ENCODE measurements around the gene BAZ2B.
"Not testable (repeated sequence)": the region's sequence is repeated elsewhere in the genome, so short reads cannot be mapped to it uniquely, and the experiment has no call there.

The BAZ2B gene

DNA sequence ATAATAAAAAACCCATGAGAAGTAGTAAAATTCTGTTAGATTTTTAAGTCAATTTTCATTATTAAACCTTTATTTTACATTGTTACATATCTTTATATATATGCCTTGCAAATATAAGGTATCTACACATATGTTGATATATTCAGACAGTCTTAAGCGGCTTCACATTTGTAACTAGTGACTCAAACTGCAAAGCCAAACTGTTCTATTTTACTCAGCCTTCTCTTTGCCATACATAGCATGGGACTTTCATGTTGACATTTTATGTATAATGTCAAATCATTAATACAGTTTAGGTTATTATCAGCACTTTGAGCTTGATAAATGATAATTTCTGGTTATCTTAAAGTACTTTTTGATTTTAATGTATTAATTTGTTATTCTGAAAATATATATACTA, 204.9 kb downstream of the BAZ2B start:
- no peak for DNase-seq (ENCODE audit: low spot score)

DNA sequence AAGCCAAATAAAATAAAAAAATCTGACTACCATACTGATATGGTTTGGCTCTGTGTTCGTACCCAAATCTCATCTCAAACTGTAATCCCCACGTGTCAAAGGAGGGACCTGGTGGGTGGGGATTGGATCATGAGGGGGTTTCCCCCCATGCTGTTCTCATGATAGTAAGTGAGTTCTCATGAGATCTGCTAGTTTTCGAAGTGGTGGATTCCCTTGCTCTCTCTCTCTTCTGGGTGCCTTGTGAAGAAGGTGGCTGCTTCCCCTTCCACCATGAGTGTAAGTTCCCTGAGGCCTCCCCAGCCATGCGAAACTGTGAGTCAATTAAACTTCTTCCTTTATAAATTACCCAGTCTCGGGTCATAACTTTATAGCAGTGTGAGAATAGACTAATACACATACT, 206.1 kb downstream of the BAZ2B start:
- DNase-seq (ENCODE audit: low spot score) = no peak

DNA sequence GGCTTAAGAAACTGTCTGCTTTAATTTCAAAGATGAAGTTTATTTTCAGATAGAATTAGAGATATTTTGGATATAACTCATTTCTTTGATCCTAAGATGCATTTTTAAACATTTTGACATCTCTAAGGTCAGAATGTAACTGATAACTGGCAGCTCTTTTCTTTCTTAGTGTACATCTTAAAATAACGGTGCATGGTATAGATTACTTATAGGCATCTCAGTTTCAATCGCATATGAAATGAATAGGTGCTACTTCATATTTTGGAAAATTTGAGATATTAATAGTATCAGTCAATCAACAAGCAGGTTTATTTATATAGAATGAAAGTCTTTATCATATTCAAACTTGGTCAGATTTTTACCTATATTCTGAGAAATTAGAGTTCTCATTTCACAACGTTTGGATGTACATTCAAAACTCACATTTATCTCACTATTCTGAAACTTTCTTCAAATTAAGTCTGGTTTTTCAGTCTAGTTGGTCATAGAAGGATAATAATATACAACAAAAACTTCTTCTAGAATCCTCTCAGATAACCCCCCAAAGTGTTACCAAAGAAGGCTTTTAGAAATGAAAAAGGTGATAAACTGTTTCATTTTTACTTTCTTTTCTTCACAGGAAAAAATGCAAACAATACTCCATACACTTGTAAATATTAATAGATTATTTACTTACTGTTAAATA, 207.1 kb downstream of the BAZ2B start:
- no peak for DNase-seq (ENCODE audit: low spot score)

DNA sequence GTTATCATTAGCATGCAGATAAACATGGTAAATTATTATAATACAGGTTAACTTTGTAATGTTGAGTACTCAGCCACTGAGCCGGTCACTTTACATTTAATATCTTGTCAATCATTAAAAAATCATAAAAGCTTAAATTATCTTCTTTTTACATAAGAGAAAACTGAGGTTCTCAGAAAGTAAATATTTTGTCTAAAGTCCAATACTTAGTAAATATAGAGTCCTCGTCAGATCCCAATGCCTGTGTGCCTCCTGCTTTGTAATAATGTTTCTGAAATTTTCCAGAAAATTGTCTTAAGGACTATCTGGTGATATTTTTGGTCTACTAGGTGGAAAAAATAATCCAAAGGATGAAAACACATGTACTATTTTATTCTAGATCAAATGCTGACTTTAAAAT, 213.6 kb downstream of the BAZ2B start:
- no peak for DNase-seq (ENCODE audit: low spot score)

DNA sequence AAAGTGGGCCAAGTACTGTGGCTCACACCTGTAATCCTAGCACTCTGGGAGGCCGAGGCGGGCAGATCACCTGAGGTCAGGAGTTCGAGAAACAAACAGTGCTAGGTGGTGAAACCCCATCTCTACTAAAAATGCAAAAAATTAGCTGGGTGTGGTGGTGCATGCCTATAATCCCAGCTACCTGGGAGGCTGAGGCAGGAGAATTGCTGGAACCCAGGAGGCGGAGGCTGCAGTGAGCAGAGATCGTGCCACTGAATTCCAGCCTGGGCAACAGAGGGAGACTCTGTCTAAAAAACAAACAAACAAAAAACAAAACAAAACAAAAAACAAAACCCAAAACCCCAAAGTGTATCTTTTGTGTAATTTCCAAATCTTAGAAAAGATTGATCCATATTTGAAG, 214.2 kb downstream of the BAZ2B start:
- not testable (repeated sequence) for DNase-seq (ENCODE audit: low spot score)

DNA sequence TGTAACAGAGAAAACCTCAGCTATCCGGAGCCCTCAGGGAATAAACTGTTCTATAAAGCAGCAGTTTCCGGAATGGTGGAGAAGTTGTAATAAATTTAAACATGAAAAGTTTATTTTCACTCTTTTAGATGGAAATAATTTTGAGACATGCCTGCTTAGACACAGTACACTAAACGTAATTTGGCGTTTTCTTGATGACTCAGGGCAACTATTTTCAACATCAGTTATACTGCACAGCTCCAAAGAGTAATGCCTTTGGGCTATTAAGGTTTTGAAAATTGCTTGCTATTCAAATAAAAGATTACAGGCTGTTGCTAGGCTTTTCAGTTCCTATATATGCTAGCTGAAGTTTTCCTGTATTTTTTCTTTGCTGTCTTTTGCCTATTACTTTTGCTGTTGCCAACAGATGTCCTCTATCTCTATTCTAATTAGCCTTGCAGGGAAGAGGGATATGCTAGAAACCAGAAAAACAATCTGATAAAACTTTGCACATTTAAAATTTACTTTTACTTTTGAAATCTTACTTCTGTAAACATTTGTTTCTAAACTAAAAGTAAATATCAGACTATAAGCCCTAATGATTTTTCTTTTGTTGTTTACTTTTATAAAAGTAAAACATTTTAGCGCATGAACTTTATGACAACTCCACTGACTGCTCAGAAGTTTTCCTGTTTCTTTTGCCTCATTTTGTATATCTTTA, 216.5 kb downstream of the BAZ2B start:
- DNase-seq (ENCODE audit: low spot score) = peak; percentile 6

DNA sequence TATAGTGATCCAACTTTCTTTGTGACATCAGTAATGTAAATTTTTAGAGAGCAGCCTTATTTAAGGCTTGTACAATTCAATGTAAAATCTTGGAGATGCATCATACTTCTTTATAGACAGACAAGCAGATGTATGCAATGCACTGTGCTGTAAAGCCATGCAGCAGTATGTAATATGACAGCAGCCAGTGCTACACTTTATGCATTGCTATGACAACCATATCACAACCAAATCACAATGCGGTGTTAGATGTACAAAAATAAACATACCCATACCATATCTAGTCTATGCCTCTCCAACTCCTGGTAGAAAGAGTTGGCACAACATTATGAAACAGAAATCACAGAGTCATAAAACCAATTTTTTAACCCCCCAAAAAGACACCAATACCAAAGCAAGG, 219.5 kb downstream of the BAZ2B start:
- no peak for DNase-seq (ENCODE audit: low spot score)

DNA sequence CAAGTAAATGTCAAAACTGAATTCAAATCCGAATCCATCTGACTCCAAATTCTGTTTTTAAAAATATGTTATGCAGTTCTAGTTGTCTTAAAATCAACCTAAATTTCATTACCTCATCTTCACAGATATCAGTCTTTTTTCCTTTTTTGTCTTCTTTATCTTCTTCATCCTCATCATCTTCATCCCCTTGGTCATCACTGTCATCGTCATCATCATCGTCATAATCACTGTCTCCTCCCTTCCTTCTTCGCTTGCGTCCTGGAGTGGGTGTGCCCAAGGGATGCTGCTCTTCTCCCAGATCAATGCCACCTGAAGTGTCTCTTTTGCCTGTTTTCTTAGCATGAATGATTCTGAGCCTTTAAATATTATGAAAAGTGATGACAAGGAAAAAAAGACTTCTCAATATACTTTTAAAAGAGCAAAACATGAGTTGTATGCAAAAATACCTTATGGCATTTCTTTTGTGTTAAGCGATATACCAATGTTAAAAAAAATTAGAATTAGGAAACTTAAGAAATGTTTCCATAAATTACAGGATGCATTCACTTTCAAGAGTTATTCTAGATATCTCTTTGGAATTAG, 233.8 kb downstream of the BAZ2B start:
- DNase-seq (ENCODE audit: low spot score) = no peak

DNA sequence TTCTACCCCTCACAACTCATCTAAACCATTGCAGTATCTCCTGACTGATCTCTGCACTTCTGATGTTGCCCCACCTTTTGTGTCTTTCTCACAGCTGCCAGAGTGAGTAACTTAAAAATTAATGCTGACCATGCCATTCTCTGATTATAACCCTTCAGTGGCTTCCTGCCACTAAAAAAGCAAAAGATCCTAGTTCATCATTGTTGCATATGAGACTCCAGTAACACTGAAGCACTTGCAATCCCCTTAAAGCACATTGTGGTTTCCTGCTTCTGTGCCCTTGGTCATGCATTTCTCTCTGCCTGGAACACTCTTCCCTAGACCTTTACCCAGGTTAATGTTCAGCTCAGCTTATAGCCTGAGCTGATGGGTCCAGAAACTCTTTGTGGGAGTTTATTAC, 234.8 kb downstream of the BAZ2B start:
- DNase-seq (ENCODE audit: low spot score) = no peak

DNA sequence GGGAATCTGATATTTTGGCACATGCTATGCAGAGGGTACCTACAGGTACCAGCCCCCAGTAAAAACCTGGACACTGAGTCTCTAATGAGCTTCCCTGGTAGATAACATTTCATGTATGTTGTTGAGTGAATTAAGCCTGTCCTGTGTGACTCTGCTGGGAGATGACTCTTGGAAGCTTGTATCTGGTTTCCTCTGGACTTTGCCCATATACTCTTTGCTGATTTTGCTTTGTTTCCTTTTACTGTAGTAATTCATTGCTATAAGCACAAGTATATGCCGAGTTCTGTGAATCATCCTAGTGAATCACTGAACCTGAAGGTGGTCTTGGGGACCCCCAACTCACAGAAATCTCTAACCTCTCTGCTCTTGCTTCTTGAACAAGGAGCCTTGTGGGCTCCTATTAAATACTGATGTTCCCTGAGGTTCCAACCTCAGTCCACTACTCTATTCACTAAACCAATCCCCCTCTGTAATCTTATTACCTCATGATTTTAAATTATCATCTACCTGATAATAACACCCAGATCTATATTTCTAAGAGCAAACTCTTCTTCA, 235.6 kb downstream of the BAZ2B start:
- DNase-seq (ENCODE audit: low spot score) = no peak

DNA sequence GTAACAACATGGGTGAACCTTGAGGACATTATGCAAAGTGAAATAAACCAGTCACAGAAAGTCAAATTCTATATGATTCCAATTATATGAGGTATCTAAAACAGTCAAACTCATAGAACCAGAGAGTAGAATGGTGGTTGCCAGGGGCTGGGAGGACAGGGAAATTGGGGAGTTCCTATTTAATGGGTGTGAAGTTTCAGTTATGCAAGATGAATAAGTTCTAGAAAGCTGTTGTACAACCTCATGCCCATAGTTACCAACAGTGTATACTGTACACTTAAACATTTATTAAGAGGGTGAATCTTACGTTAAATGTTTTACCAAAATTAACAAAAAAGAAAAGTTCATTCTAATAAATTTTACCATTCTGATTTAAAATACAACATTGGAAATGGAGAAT, 237.2 kb downstream of the BAZ2B start:
- no peak for DNase-seq (ENCODE audit: low spot score)

DNA sequence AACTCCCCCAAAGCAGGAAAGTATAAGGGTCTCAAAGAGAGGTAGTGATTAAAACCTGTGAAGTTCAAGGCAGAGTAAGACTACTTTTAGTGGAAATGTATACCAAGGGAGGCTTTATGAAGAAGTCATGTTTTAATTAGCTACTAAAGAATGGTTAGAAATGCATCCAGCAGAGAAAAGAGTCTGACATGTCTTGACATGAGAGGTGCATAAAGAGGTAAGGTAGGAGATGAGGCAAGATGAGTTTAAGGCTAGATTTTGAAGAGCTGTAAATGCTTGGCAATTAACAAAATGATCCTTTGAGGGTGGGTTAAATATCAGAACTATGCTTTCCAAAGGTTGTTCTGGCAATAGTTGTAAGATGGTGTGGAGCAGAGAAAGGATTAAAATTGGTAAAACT, 241.1 kb downstream of the BAZ2B start:
- no peak for DNase-seq (ENCODE audit: low spot score)

DNA sequence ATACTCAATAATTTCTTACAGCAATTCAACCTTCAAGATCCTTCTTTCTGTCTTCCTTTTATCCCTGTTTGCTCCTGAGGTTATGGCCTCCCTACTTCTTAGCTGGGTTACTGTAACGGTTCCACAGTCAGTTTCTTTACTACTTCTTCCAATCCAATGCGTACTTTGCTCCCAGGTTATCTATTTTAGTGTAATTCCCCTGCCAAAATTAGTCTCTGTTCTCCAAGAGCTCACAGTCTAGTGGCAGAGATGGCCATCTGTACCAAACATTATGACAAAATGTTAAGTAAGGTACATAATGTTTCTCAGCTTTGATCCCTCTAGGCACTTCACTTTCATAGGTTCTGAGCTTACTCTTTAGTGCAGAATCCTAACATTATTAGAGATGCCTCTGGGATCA, 244.8 kb downstream of the BAZ2B start:
- DNase-seq (ENCODE audit: low spot score) = no peak

DNA sequence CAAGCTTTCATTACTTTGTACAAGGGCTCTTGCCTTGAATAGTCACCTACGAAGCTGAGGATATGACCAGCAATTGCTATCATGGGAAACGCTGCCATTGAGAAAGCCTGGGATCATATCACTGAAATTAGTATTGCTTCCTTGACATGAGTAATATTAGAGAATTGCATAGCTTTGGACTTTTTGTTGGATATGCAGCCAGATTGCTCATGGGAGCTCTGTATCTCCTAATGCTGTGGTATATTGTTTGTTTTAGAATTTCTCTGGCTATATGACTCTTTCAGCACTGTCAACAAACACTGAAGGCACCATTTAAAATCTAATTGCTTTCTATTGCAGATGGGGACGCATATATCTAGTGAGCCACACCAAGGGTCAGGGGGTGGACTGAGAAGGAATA, 249.8 kb downstream of the BAZ2B start:
- no peak for DNase-seq (ENCODE audit: low spot score)

DNA sequence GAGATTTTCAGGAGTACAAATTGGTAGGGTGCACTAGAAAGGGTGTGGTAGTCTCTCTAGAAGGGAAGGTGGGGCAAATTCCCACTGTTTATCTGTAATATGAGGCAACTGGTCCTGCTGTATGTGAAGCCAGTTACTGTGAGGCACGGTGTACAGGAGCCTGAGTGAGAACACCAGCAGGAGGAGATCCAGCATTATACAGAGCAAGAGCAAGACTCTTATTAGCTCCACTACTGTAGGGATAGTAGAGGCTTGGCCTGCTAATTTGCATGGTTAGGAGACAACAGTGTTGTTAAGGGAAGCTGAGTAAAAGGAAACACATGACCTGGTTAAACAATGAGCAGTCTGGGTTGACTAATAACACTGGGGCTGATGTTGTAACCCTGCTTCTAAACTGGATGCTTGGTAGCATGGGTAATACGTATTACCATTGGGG, 253.5 kb downstream of the BAZ2B start:
- DNase-seq (ENCODE audit: low spot score) = no peak

DNA sequence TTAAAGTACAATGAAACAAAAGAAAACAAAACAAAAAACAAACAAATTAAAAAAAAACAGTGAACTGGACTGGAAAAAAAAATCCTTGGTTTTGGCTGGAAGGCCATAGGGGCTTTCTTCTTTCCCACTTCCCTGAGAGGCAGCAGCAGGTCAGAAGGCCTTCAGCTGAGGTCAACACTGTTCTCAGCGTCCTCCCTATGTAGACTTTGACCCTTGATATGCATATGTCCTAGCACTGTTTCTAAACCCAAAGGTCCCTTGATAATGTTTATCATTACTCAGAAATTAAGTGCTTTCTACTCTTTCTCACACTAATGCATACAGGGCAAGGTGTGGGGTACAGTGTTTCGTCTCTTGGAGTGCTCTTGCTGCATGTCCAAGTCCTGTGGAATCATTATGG, 254.3 kb downstream of the BAZ2B start:
- DNase-seq (ENCODE audit: low spot score) = no peak

DNA sequence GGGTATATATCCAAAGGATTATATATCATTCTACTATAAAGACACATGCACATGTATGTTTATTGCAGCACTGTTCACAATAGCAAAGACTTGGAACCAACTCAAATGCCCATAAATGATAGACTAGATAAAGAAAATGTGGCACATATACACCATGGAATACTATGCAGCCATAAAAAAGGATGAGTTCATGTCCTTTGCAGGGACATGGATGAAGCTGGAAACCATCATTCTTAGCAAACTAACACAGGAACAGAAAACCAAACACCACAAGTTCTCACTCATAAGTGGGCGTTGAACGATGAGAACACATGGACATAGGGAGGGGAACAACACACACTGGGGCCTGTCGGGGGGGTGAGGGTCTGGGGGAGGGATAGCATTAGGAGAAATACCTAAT, 254.7 kb downstream of the BAZ2B start:
- DNase-seq (ENCODE audit: low spot score) = not testable (repeated sequence)

DNA sequence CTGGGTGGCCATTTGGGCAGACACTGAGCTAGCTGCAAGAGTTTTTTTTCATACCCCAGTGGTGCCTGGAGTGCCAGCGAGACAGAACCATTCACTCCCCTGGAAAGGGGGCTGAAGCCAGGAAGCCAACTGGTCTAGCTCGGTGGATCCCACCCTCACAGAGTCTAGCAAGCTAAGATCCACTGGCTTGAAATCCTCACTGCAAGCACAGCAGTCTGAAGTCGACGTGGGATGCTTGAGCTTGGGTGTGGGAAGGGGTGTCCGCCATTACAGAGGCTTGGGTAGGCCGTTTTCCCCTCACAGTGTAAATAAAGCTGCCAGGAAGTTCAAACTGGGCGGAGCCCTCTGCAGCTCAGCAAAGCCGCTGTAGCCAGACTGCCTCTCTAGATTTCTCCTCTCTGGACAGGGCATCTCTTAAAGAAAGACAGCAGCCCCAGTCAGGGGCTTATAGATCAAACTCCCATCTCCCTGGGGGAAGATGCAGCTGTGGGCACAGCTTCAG, 260.2 kb downstream of the BAZ2B start:
- DNase-seq (ENCODE audit: low spot score) = no peak

DNA sequence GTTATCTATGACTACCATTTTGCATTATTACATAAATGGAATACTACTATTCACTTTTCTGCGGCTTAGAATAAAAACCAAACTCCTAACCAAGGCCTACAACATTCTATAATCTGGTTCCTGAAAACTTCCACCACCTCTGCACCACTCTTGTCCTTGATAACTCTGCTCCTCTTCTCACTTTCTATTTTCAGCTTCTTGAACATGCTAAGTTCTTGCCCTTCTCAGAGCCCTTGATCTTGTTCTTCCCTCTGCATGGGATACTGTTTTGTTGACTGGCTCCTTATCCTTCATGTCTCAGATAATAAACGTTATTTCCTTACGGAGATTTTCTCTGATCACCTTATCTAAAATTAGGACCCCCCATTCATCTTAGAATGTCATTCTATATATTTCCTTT, 264.4 kb downstream of the BAZ2B start:
- DNase-seq (ENCODE audit: low spot score) = no peak

DNA sequence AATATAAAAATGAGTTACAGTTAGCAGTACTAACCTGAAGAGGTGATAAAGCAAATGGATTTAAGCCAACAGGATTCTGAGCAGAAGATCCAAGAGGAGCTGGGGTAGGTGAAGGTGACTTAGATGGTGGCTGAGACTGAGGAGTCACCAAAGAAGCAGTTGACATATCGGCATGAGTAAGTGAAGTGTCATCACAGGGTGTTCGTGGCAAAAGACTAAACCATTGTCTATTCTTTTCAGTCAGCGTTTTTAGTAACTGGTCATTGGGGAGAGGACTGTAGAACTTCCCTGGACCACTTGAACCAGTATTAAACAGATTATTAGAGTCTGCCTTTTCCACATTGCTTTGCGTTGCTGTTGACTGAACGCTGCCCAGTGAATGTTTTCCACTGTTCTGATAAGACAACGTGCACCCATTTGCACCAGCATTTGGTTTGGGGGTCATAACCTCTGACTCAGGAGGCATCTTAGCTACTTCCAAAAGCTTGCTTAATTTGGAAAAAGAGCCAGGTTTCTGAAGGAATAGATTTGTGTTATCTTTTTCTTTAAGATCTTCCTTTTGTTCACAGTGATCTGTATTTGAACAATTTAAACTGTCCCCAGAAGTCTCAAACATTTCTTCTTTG, 266.6 kb downstream of the BAZ2B start:
- DNase-seq (ENCODE audit: low spot score) = no peak

DNA sequence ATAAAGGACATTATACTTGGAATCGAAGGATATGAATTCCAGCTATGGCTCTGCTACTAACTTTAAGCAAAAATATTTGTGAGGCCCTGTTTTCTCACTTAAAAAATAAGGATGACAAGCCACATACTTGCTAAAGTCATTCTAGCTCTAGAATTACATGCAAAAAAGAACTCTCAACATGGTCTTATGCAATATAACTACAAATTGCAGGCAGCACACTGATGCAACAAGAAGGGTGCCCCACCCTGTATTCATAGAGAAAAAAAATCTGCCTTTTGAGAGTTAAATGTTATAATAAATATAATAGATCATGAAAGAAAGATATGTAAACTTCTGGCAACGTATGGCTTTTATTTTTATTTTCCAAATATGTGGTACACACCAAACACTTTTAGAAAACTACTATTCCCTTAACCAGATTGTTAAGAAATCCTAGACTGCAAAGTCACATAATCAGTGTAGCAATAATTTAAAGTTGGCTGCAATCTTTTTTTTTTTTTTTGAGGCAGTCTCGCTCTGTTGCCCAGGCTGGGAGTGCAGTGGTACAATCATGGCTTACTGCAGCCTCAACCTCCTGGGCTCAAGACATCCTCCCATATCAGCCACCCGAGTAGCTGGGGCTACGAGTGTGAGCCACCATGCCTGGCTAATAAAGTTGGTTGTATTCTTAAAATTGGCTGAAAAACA, 289.6 kb downstream of the BAZ2B start:
- DNase-seq (ENCODE audit: low spot score) = no peak

DNA sequence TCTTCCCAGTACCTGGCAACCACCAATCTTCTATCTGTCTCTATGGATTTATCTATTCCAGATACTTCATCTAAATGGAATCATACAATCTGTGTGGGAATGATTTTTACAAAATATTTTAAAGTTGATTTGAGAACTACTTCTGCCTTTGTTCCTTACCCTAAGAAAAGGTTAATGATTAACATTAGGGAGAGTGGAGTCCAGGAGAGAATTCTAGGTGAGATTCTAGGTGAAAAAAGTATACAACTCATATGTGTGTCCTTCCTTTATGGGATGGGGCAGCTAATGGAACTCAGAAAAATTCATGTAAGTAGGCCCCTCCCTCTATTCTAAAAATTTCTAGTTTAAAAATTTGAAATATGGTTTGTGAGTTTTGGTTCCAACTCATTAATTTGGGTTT, 293.9 kb downstream of the BAZ2B start:
- DNase-seq (ENCODE audit: low spot score) = no peak

Measured in COLO829 (cell line).